Activated CD4-positive, alpha-beta T cell treated with anti-CD3 and anti-CD28 coated beads, Interleukin-2, amount 10 ng/mL, durations not matched to agents 7 days and 5 days (primary cell): ENCODE results near the gene CHL1. TPM values are rescaled to one million over a fixed set of nuclear protein-coding genes. Genes with fewer than 3 reads are reported as not detected.

ENCODE experiments used
- CTCF ChIA-PET: fragments of 350-600 bp; sonication (Branson Sonifier 250); formaldehyde crosslinking; loops from one replicate; lab custom pipeline; 2021; ENCODE audit warnings: antibody characterized with exemption; lab: Charles Lee
- POLR2A ChIA-PET: fragments of 350-600 bp; sonication (Branson Sonifier 250); formaldehyde crosslinking; loops from one replicate; lab custom pipeline; 2021; ENCODE audit warnings: antibody characterized with exemption; lab: Charles Lee
- DNase-seq: peaks from one replicate; pipeline ENCODE4 v3.0.0-alpha.2; 2020
- H3K27ac Mint-ChIP-seq: one replicate; pipeline ENCODE4 v1.8.0; 2021; ENCODE audit warnings: mild to moderate bottlenecking, moderate library complexity, mixed read lengths
- H3K27me3 Mint-ChIP-seq: one replicate; pipeline ENCODE4 v1.8.0; 2021; ENCODE audit warnings: mixed read lengths
- H3K36me3 Mint-ChIP-seq: one replicate; pipeline ENCODE4 v1.8.0; 2021; ENCODE audit warnings: low read depth, mixed read lengths
- H3K4me1 Mint-ChIP-seq: one replicate; pipeline ENCODE4 v1.8.0; 2021; ENCODE audit warnings: mixed read lengths
- H3K4me3 Mint-ChIP-seq: one replicate; pipeline ENCODE4 v1.8.0; 2021; ENCODE audit warnings: mild to moderate bottlenecking, moderate library complexity, mixed read lengths
- H3K9me3 Mint-ChIP-seq: one replicate; pipeline ENCODE4 v1.8.0; 2021; ENCODE audit warnings: mixed read lengths
- total RNA-seq, 2 experiments: library from RNA; stranded (reverse); gene quantifications; one replicate each; pipeline ENCODE4 v1.2.3, GENCODE V29; 2021

Gene CHL1
- total RNA-seq, 2 experiments from 2014 or later = not detected

GRCh38 chr3:236881-237280 is 40.3 kb downstream of the CHL1 start:
- Mint-ChIP-seq H3K9me3 (no peaks in the 10 kb centered on the region), H3K27me3 (no peaks in the 10 kb centered on the region), H3K27ac (no peak overlapping the region), H3K36me3 (no peaks in the 10 kb centered on the region), H3K4me3 (no peak overlapping the region), H3K4me1 (no peaks in the 10 kb centered on the region)
- ChIA-PET POLR2A (no interaction called here), CTCF (no interaction called here)
- DNase-seq = no peak

GRCh38 chr3:242602-243355 is 46.2 kb downstream of the CHL1 start:
- ChIA-PET POLR2A (no interaction called here), CTCF (no interaction called here)
- no peaks in the 10 kb centered on the region for H3K4me1 Mint-ChIP-seq
- no peak overlapping the region for H3K4me3 Mint-ChIP-seq
- H3K27me3 Mint-ChIP-seq = no peaks in the 10 kb centered on the region
- H3K27ac Mint-ChIP-seq = no peak overlapping the region
- H3K9me3 Mint-ChIP-seq = peaks cover 5% of the 10 kb centered on the region
- no peak for DNase-seq
- H3K36me3 Mint-ChIP-seq = no peaks in the 10 kb centered on the region

GRCh38 chr3:243356-243725 is 46.8 kb downstream of the CHL1 start:
- Mint-ChIP-seq H3K4me3 (no peak overlapping the region), H3K27ac (no peak overlapping the region), H3K4me1 (no peaks in the 10 kb centered on the region), H3K9me3 (peaks cover 5% of the 10 kb centered on the region), H3K27me3 (no peaks in the 10 kb centered on the region), H3K36me3 (no peaks in the 10 kb centered on the region)
- ChIA-PET CTCF (no interaction called here), POLR2A (no interaction called here)
- no peak for DNase-seq

- Mint-ChIP-seq H3K27ac (no peak overlapping the region), H3K9me3 (peaks cover 5% of the 10 kb centered on the region), H3K4me3 (no peak overlapping the region), H3K36me3 (no peaks in the 10 kb centered on the region), H3K27me3 (no peaks in the 10 kb centered on the region), H3K4me1 (no peaks in the 10 kb centered on the region)
- ChIA-PET POLR2A (no interaction called here), CTCF (no interaction called here)
- DNase-seq = no peak
These were observed 47.5 kb downstream of the CHL1 start for GRCh38 chr3:244041-244440.

- Mint-ChIP-seq H3K27me3 (no peaks in the 10 kb centered on the region), H3K4me3 (no peak overlapping the region), H3K36me3 (no peaks in the 10 kb centered on the region), H3K27ac (no peak overlapping the region), H3K9me3 (peaks cover under 1% of the 10 kb centered on the region), H3K4me1 (no peaks in the 10 kb centered on the region)
- no peak for DNase-seq
- CTCF ChIA-PET = no interaction called here
- POLR2A ChIA-PET = no interaction called here
These were observed 51.4 kb downstream of the CHL1 start for GRCh38 chr3:247916-248315.

GRCh38 chr3:248864-249520 is 52.4 kb downstream of the CHL1 start:
- ChIA-PET POLR2A (no interaction called here), CTCF (no interaction called here)
- Mint-ChIP-seq H3K27ac (no peak overlapping the region), H3K4me1 (no peaks in the 10 kb centered on the region), H3K27me3 (no peaks in the 10 kb centered on the region), H3K9me3 (no peaks in the 10 kb centered on the region), H3K4me3 (no peak overlapping the region), H3K36me3 (no peaks in the 10 kb centered on the region)
- DNase-seq = no peak

GRCh38 chr3:249587-250262 is 53.2 kb downstream of the CHL1 start:
- Mint-ChIP-seq H3K4me3 (no peak overlapping the region), H3K27ac (no peak overlapping the region), H3K27me3 (no peaks in the 10 kb centered on the region), H3K4me1 (no peaks in the 10 kb centered on the region), H3K36me3 (no peaks in the 10 kb centered on the region), H3K9me3 (no peaks in the 10 kb centered on the region)
- ChIA-PET POLR2A (no interaction called here), CTCF (no interaction called here)
- no peak for DNase-seq

- Mint-ChIP-seq H3K4me1 (no peaks in the 10 kb centered on the region), H3K9me3 (no peaks in the 10 kb centered on the region), H3K27me3 (no peaks in the 10 kb centered on the region), H3K36me3 (no peaks in the 10 kb centered on the region), H3K4me3 (no peak overlapping the region), H3K27ac (no peak overlapping the region)
- ChIA-PET CTCF (no interaction called here), POLR2A (no interaction called here)
- no peak for DNase-seq
These were observed 59.9 kb downstream of the CHL1 start for GRCh38 chr3:256501-256900.

- Mint-ChIP-seq H3K9me3 (no peaks in the 10 kb centered on the region), H3K27me3 (no peaks in the 10 kb centered on the region), H3K27ac (no peak overlapping the region), H3K4me1 (no peaks in the 10 kb centered on the region), H3K4me3 (no peak overlapping the region), H3K36me3 (no peaks in the 10 kb centered on the region)
- CTCF ChIA-PET = no interaction called here
- DNase-seq = no peak
- POLR2A ChIA-PET = no interaction called here
These were observed 61.3 kb downstream of the CHL1 start for GRCh38 chr3:257826-258225.

GRCh38 chr3:260898-261297 is 64.3 kb downstream of the CHL1 start:
- ChIA-PET CTCF (no interaction called here), POLR2A (no interaction called here)
- Mint-ChIP-seq H3K9me3 (no peaks in the 10 kb centered on the region), H3K4me1 (no peaks in the 10 kb centered on the region), H3K27me3 (no peaks in the 10 kb centered on the region), H3K27ac (no peak overlapping the region), H3K36me3 (no peaks in the 10 kb centered on the region), H3K4me3 (no peak overlapping the region)
- no peak for DNase-seq

GRCh38 chr3:263393-263792 is 66.8 kb downstream of the CHL1 start:
- Mint-ChIP-seq H3K9me3 (no peaks in the 10 kb centered on the region), H3K4me1 (no peaks in the 10 kb centered on the region), H3K27ac (no peak overlapping the region), H3K36me3 (no peaks in the 10 kb centered on the region), H3K27me3 (no peaks in the 10 kb centered on the region), H3K4me3 (no peak overlapping the region)
- CTCF ChIA-PET = no interaction called here
- no peak for DNase-seq
- POLR2A ChIA-PET = no interaction called here

- Mint-ChIP-seq H3K4me1 (no peaks in the 10 kb centered on the region), H3K9me3 (no peaks in the 10 kb centered on the region), H3K36me3 (no peaks in the 10 kb centered on the region), H3K27ac (no peak overlapping the region), H3K4me3 (no peak overlapping the region), H3K27me3 (no peaks in the 10 kb centered on the region)
- DNase-seq = no peak
- ChIA-PET POLR2A (no interaction called here), CTCF (no interaction called here)
These were observed 68.0 kb downstream of the CHL1 start for GRCh38 chr3:264394-265156.

GRCh38 chr3:267101-267500 is 70.5 kb downstream of the CHL1 start:
- Mint-ChIP-seq H3K4me1 (no peaks in the 10 kb centered on the region), H3K9me3 (no peaks in the 10 kb centered on the region), H3K27ac (no peak overlapping the region), H3K4me3 (no peak overlapping the region), H3K36me3 (no peaks in the 10 kb centered on the region), H3K27me3 (no peaks in the 10 kb centered on the region)
- CTCF ChIA-PET = no interaction called here
- POLR2A ChIA-PET = no interaction called here
- no peak for DNase-seq
